Stimulated activated CD4-positive, alpha-beta T cell treated with anti-CD3 and anti-CD28 coated beads, Interleukin-4, amount 100 ng/mL, for 4 hours (primary cell): ENCODE data around the gene LAMC1.

Experiments
- DNase-seq, 2 experiments: peaks; one replicate each; pipeline ENCODE4 v3.0.0-alpha.2; 2020

The LAMC1 gene

GRCh38 chr1:183152180-183152579 is 129.0 kb downstream of the LAMC1 start:
- no peak for DNase-seq

- DNase-seq, result no peak
Measured at GRCh38 chr1:183155939-183156338, 132.7 kb downstream of the LAMC1 start.

GRCh38 chr1:183159960-183160359 is 136.7 kb downstream of the LAMC1 start:
- DNase-seq, result no peak

- no peak for DNase-seq
Measured at GRCh38 chr1:183161391-183161790, 138.2 kb downstream of the LAMC1 start.

- no peak for DNase-seq
Measured at GRCh38 chr1:183163316-183163715, 140.1 kb downstream of the LAMC1 start.

GRCh38 chr1:183164340-183164739 is 141.1 kb downstream of the LAMC1 start:
- DNase-seq, result no peak

GRCh38 chr1:183164963-183165362 is 141.7 kb downstream of the LAMC1 start:
- no peak for DNase-seq

GRCh38 chr1:183165456-183165855 is 142.2 kb downstream of the LAMC1 start:
- DNase-seq, result no peak

- DNase-seq, result no peak
Measured at GRCh38 chr1:183166454-183166853, 143.2 kb downstream of the LAMC1 start.

- DNase-seq, result no peak
Measured at GRCh38 chr1:183167676-183168075, 144.5 kb downstream of the LAMC1 start.

GRCh38 chr1:183168308-183168707 is 145.1 kb downstream of the LAMC1 start:
- DNase-seq, result no peak

- no peak for DNase-seq
Measured at GRCh38 chr1:183173828-183174227, 150.6 kb downstream of the LAMC1 start.

GRCh38 chr1:183175631-183176030 is 152.4 kb downstream of the LAMC1 start:
- no peak for DNase-seq

GRCh38 chr1:183178545-183178944 is 155.3 kb downstream of the LAMC1 start:
- DNase-seq, result no peak

GRCh38 chr1:183179033-183179432 is 155.8 kb downstream of the LAMC1 start:
- DNase-seq, result no peak

GRCh38 chr1:183180218-183180617 is 157.0 kb downstream of the LAMC1 start:
- no peak for DNase-seq

- no peak for DNase-seq
Measured at GRCh38 chr1:183180634-183181056, 157.4 kb downstream of the LAMC1 start.

GRCh38 chr1:183185941-183186490 is 162.8 kb downstream of the LAMC1 start, which contains the start of gene LAMC2:
LAMC2 (plus strand) TSS chr1:183186264; CDS start chr1:183186353, 89 bp downstream.
- peak in 1 of 2 experiments; percentile 6 for DNase-seq

GRCh38 chr1:183186841-183187240 is 163.6 kb downstream of the LAMC1 start:
- no peak for DNase-seq

- DNase-seq, result no peak
Measured at GRCh38 chr1:183188240-183188639, 165.0 kb downstream of the LAMC1 start.

GRCh38 chr1:183191833-183192232 is 168.6 kb downstream of the LAMC1 start:
- no peak for DNase-seq

- no peak for DNase-seq
Measured at GRCh38 chr1:183193963-183194525, 170.8 kb downstream of the LAMC1 start.

- no peak for DNase-seq
Measured at GRCh38 chr1:183194527-183195141, 171.4 kb downstream of the LAMC1 start.

GRCh38 chr1:183195142-183195574 is 171.9 kb downstream of the LAMC1 start:
- no peak for DNase-seq
